ENCODE measurements around the gene POLA1. TPM values are rescaled to one million over a fixed set of nuclear protein-coding genes. Genes with fewer than 3 reads are reported as not detected.

POLA1 gene
- total and polyA plus RNA-seq, 3 donors from 2014 or later: 5.4 to 15.7 (median 15.0) TPM

DNA sequence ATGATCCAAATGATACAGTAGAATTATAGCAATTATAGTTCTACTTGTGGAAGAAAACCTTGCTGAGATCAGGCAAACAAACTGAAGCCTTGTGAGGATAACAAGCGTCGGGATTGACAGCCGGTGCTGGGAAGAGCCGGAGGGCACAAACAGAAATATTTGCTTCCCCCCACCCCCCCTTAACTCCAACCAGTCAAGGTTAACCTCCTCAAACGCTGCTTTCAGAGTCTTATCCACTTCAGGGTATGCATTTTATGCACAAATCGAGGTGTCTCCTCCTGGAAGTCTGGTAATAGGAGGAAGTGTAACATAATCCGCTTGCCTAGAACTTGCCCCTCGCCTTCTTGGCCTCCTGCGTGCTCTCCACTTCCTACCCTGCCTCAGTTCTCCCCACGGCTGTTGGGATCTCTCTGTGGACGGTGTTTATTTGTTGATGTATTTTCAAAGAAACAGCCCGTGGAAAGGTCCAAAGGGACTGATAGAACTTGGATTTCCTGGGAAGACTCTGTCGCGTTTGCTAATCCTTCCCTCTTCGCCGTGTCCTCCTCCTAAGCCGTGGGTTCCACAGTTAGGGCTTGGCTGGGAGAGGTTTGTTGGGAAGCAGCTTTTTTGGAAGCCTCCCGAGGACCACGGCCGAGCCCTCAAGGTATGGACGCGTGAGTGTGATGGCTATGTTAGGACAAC lies 326.1 kb downstream of the POLA1 start:
- H3K27ac ChIP-seq: peak overlapping the region; percentile 18 to 36
- H3K27me3 ChIP-seq: no peaks in the 10 kb centered on the region
- 5% methylated on average over 11 to 16 of the region's 22 CpGs for WGBS, 2 donors
- no peaks in the 10 kb centered on the region for H3K4me1 ChIP-seq
- H3K4me3 ChIP-seq: peak overlapping the region; percentile 37 to 47
- TF ChIP-seq CTCF (IDR thresholded peaks at IDR 0.05): no peak
- TF ChIP-seq POLR2A (IDR thresholded peaks at IDR 0.05): no peak
- intact Hi-C loops (cut with DNase I; ENCODE audit: low total_unique reads): no loop called here
- H3K9me3 ChIP-seq: no peaks in the 10 kb centered on the region
- H3K36me3 ChIP-seq (ENCODE audit: low read depth, missing control alignments): no peaks in the 10 kb centered on the region
- DNase-seq: no peak

GRCh38 chrX:25020391-25020904 lies 326.7 kb downstream of the POLA1 start:
- Histone ChIP-seq H3K27ac (peak overlapping the region in 1 of 2 donors; percentile 18), H3K27me3 (no peaks in the 10 kb centered on the region), H3K9me3 (no peaks in the 10 kb centered on the region), H3K4me3 (peak overlapping the region; percentile 37 to 47), H3K4me1 (no peaks in the 10 kb centered on the region), H3K36me3 (ENCODE audit: low read depth, missing control alignments) (no peaks in the 10 kb centered on the region)
- intact Hi-C loops (cut with DNase I; ENCODE audit: low total_unique reads): no loop called here
- DNase-seq: no peak
- 0% methylated on average over 5 of the region's 27 CpGs; no CpG with 5 or more reads in 1 of the 2 donors for WGBS, 2 donors
- TF ChIP-seq POLR2A (IDR thresholded peaks at IDR 0.05) (no peak), CTCF (IDR thresholded peaks at IDR 0.05) (no peak)

- 0 to 1% methylated on average over 16 to 19 of the region's 35 CpGs for WGBS, 2 donors
- intact Hi-C loops (cut with DNase I; ENCODE audit: low total_unique reads): no loop called here
- peak overlapping the region; percentile 37 to 47 for H3K4me3 ChIP-seq
- no peaks in the 10 kb centered on the region for H3K36me3 ChIP-seq (ENCODE audit: low read depth, missing control alignments)
- H3K27me3 ChIP-seq: no peaks in the 10 kb centered on the region
- no peaks in the 10 kb centered on the region for H3K4me1 ChIP-seq
- no peak for DNase-seq
- TF ChIP-seq POLR2A (IDR thresholded peaks at IDR 0.05) (no peak), CTCF (IDR thresholded peaks at IDR 0.05) (peak; percentile 35 to 61 (median 50))
- no peak overlapping the region for H3K27ac ChIP-seq
- no peaks in the 10 kb centered on the region for H3K9me3 ChIP-seq
Measured at GRCh38 chrX:25020905-25021449, 327.3 kb downstream of the POLA1 start.

- no peak overlapping the region for H3K27ac ChIP-seq
- H3K27me3 ChIP-seq: no peaks in the 10 kb centered on the region
- H3K36me3 ChIP-seq (ENCODE audit: low read depth, missing control alignments): no peaks in the 10 kb centered on the region
- H3K9me3 ChIP-seq: no peaks in the 10 kb centered on the region
- 31 to 46% methylated on average over 8 to 35 of the region's 59 CpGs for WGBS, 2 donors
- DNase-seq: no peak
- no peak for TF ChIP-seq CTCF (IDR thresholded peaks at IDR 0.05)
- no peak for TF ChIP-seq POLR2A (IDR thresholded peaks at IDR 0.05)
- no peak overlapping the region for H3K4me3 ChIP-seq
- intact Hi-C loops (cut with DNase I; ENCODE audit: low total_unique reads): no loop called here
- no peaks in the 10 kb centered on the region for H3K4me1 ChIP-seq
Measured at GRCh38 chrX:25022499-25023325, 329.0 kb downstream of the POLA1 start.

Data from testis (tissue), 3 donors.